BLaER1 treated with 17β-estradiol and CSF1 and Interleukin-3, amounts not matched to agents 10 nM and 100 nM (cell line): Measurements from ENCODE around the gene BANP.
A peak's percentile ranks its signal among the peaks of the same experiment; 100 is the strongest.

Experiments
- H3K27ac ChIP-seq, 11 experiments: shearing (Covaris generic); formaldehyde crosslinking; 2 replicates each; pipeline ENCODE4 v1.8.1; 2022
- H3K27me3 ChIP-seq, 11 experiments: shearing (Covaris generic); formaldehyde crosslinking; 2 replicates each; pipeline ENCODE4 v1.8.1; 2022
- H3K36me3 ChIP-seq, 11 experiments: shearing (Covaris generic); formaldehyde crosslinking; 2 replicates each; pipeline ENCODE4 v1.8.1; 2022
- H3K4me1 ChIP-seq, 10 experiments: shearing (Covaris generic); formaldehyde crosslinking; 2 replicates each; pipeline ENCODE4 v1.8.1; 2022
- H3K4me2 ChIP-seq, 11 experiments: shearing (Covaris generic); formaldehyde crosslinking; 2 replicates each; pipeline ENCODE4 v1.8.1; 2022
- H3K4me3 ChIP-seq, 10 experiments: shearing (Covaris generic); formaldehyde crosslinking; 2 replicates each; pipeline ENCODE4 v1.8.1; 2022
- H3K9ac ChIP-seq, 11 experiments: shearing (Covaris generic); formaldehyde crosslinking; 2 replicates each; pipeline ENCODE4 v1.8.1; 2022
- H3K9me3 ChIP-seq, 11 experiments: shearing (Covaris generic); formaldehyde crosslinking; replicated peaks in 1 of 11; 2 replicates each; pipeline ENCODE4 v1.8.1; 2022
- H4K20me1 ChIP-seq, 11 experiments: shearing (Covaris generic); formaldehyde crosslinking; 2 replicates each; pipeline ENCODE4 v1.8.1; 2022
- Cebpa-rat ChIP-seq, 11 experiments: shearing (Covaris generic); IDR thresholded peaks; 2 replicates each; pipeline ENCODE4 v1.8.1; 2022

BANP gene

GRCh38 chr16:87954361-87954760 lies 3.1 kb downstream of the BANP start:
- Histone ChIP-seq H3K36me3 (peaks cover 0 to 40% (median 27%) of the 10 kb centered on the region in 11 experiments; a peak in 14 of 22 replicates), H3K4me1 (peaks cover 77 to 85% (median 81%) of the 10 kb centered on the region in 10 experiments), H4K20me1 (peaks cover 0 to 47% (median 0%) of the 10 kb centered on the region in 11 experiments; a peak in 7 of 22 replicates), H3K27me3 (no peaks in the 10 kb centered on the region), H3K27ac (peak overlapping the region; percentile 80 to 100 (median 100)), H3K9ac (peak overlapping the region; percentile 99 to 100 (median 100); a peak in 21 of 22 replicates), H3K4me2 (peak overlapping the region; percentile 87 to 100 (median 96)), H3K4me3 (peak overlapping the region in 4 of 10 experiments; percentile 1 to 15 (median 5); a peak in 3 of 20 replicates), H3K9me3 (no peaks in the 10 kb centered on the region)
- TF ChIP-seq Cebpa-rat (IDR thresholded peaks at IDR 0.05): no peak

GRCh38 chr16:87954826-87955225 lies 3.6 kb downstream of the BANP start:
- H3K4me2 ChIP-seq: peak overlapping the region; percentile 87 to 100 (median 96)
- peak overlapping the region in 2 of 10 experiments; percentile 4 to 6; a peak in 1 of 20 replicates for H3K4me3 ChIP-seq
- peaks cover 0 to 40% (median 27%) of the 10 kb centered on the region in 11 experiments; a peak in 14 of 22 replicates for H3K36me3 ChIP-seq
- peaks cover 80 to 85% (median 83%) of the 10 kb centered on the region in 10 experiments for H3K4me1 ChIP-seq
- no peak for TF ChIP-seq Cebpa-rat (IDR thresholded peaks at IDR 0.05)
- no peaks in the 10 kb centered on the region for H3K9me3 ChIP-seq
- H4K20me1 ChIP-seq: peaks cover 0 to 52% (median 0%) of the 10 kb centered on the region in 11 experiments; a peak in 7 of 22 replicates
- peak overlapping the region; percentile 99 to 100 (median 100); a peak in 21 of 22 replicates for H3K9ac ChIP-seq
- peak overlapping the region; percentile 80 to 100 (median 100) for H3K27ac ChIP-seq
- H3K27me3 ChIP-seq: no peaks in the 10 kb centered on the region

- H3K27ac ChIP-seq: peak overlapping the region; percentile 80 to 100 (median 100); a peak in 21 of 22 replicates
- peaks cover 0 to 40% (median 27%) of the 10 kb centered on the region in 11 experiments; a peak in 14 of 22 replicates for H3K36me3 ChIP-seq
- H3K9ac ChIP-seq: peak overlapping the region; percentile 99 to 100 (median 100); a peak in 21 of 22 replicates
- H3K4me3 ChIP-seq: peak overlapping the region in 9 of 10 experiments; percentile 42 to 63 (median 50); a peak in 13 of 20 replicates
- H3K27me3 ChIP-seq: no peaks in the 10 kb centered on the region
- H4K20me1 ChIP-seq: peaks cover 0 to 59% (median 0%) of the 10 kb centered on the region in 11 experiments; a peak in 7 of 22 replicates
- H3K4me1 ChIP-seq: peaks cover 81 to 86% (median 85%) of the 10 kb centered on the region in 10 experiments
- peak overlapping the region; percentile 87 to 100 (median 96) for H3K4me2 ChIP-seq
- H3K9me3 ChIP-seq: no peaks in the 10 kb centered on the region
- peak in 3 of 11 experiments; percentile 26 to 40 (median 28); a peak in 3 of 22 replicates for TF ChIP-seq Cebpa-rat (IDR thresholded peaks at IDR 0.05)
Measured at GRCh38 chr16:87955302-87956097, 4.3 kb downstream of the BANP start.

GRCh38 chr16:87956098-87956364 lies 4.8 kb downstream of the BANP start:
- Histone ChIP-seq H3K27me3 (no peaks in the 10 kb centered on the region), H3K36me3 (peaks cover 0 to 42% (median 27%) of the 10 kb centered on the region in 11 experiments; a peak in 14 of 22 replicates), H3K9me3 (no peaks in the 10 kb centered on the region), H4K20me1 (peaks cover 0 to 64% (median 0%) of the 10 kb centered on the region in 11 experiments; a peak in 7 of 22 replicates), H3K27ac (peak overlapping the region; percentile 62 to 100 (median 100); a peak in 21 of 22 replicates), H3K4me3 (peak overlapping the region; percentile 42 to 63 (median 50); a peak in 18 of 20 replicates), H3K4me1 (peaks cover 83 to 89% (median 86%) of the 10 kb centered on the region in 10 experiments), H3K9ac (peak overlapping the region; percentile 74 to 100 (median 100); a peak in 21 of 22 replicates), H3K4me2 (peak overlapping the region; percentile 87 to 100 (median 96))
- no peak for TF ChIP-seq Cebpa-rat (IDR thresholded peaks at IDR 0.05)

- H3K4me2 ChIP-seq: peak overlapping the region; percentile 87 to 100 (median 96)
- no peaks in the 10 kb centered on the region for H3K27me3 ChIP-seq
- H4K20me1 ChIP-seq: peaks cover 0 to 70% (median 0%) of the 10 kb centered on the region in 11 experiments; a peak in 7 of 22 replicates
- H3K36me3 ChIP-seq: peaks cover 0 to 48% (median 30%) of the 10 kb centered on the region in 11 experiments; a peak in 14 of 22 replicates
- H3K9ac ChIP-seq: peak overlapping the region; percentile 74 to 100 (median 100)
- H3K9me3 ChIP-seq: no peaks in the 10 kb centered on the region
- peak overlapping the region; percentile 42 to 63 (median 50) for H3K4me3 ChIP-seq
- TF ChIP-seq Cebpa-rat (IDR thresholded peaks at IDR 0.05): no peak
- peaks cover 83 to 92% (median 87%) of the 10 kb centered on the region in 10 experiments for H3K4me1 ChIP-seq
- H3K27ac ChIP-seq: peak overlapping the region; percentile 62 to 100 (median 100)
Measured at GRCh38 chr16:87956365-87957231, 5.4 kb downstream of the BANP start.

- Histone ChIP-seq H3K27me3 (no peaks in the 10 kb centered on the region), H3K27ac (peak overlapping the region; percentile 62 to 100 (median 100); a peak in 21 of 22 replicates), H3K36me3 (peaks cover 0 to 48% (median 30%) of the 10 kb centered on the region in 11 experiments; a peak in 14 of 22 replicates), H3K4me2 (peak overlapping the region; percentile 87 to 100 (median 96)), H3K4me1 (peaks cover 81 to 91% (median 86%) of the 10 kb centered on the region in 10 experiments), H4K20me1 (peaks cover 0 to 79% (median 0%) of the 10 kb centered on the region in 11 experiments; a peak in 7 of 22 replicates), H3K4me3 (peak overlapping the region in 7 of 10 experiments; percentile 42 to 63 (median 53); a peak in 13 of 20 replicates), H3K9me3 (no peaks in the 10 kb centered on the region), H3K9ac (peak overlapping the region; percentile 74 to 100 (median 100); a peak in 21 of 22 replicates)
- TF ChIP-seq Cebpa-rat (IDR thresholded peaks at IDR 0.05): no peak
Measured at GRCh38 chr16:87957296-87958094, 6.3 kb downstream of the BANP start.

- peak overlapping the region; percentile 84 to 100 (median 94) for H3K4me2 ChIP-seq
- peak overlapping the region in 9 of 11 experiments; percentile 70 to 100 (median 80); a peak in 14 of 22 replicates for H3K27ac ChIP-seq
- H4K20me1 ChIP-seq: peaks cover 0 to 89% (median 1%) of the 10 kb centered on the region in 11 experiments; a peak in 8 of 22 replicates
- H3K9ac ChIP-seq: peak overlapping the region; percentile 48 to 77 (median 74); a peak in 16 of 22 replicates
- no peaks in the 10 kb centered on the region for H3K9me3 ChIP-seq
- H3K4me1 ChIP-seq: peaks cover 81 to 91% (median 86%) of the 10 kb centered on the region in 10 experiments
- peak overlapping the region in 1 of 10 experiments; percentile 48; a peak in 1 of 20 replicates for H3K4me3 ChIP-seq
- H3K27me3 ChIP-seq: no peaks in the 10 kb centered on the region
- peaks cover 0 to 39% (median 19%) of the 10 kb centered on the region in 11 experiments; a peak in 13 of 22 replicates for H3K36me3 ChIP-seq
- no peak for TF ChIP-seq Cebpa-rat (IDR thresholded peaks at IDR 0.05)
Measured at GRCh38 chr16:87958632-87959031, 7.4 kb downstream of the BANP start.
